HepG2 (cell line): ENCODE data around the gene CLCN1. TPM values are rescaled to one million over a fixed set of nuclear protein-coding genes. Genes with fewer than 3 reads are reported as not detected.

ENCODE experiments used
- HOXA7 ChIP-seq: sonication (generic); formaldehyde crosslinking; IDR thresholded peaks from 2 replicates; pipeline ENCODE4 v1.8.1; 2022; ENCODE audit warnings: mild to moderate bottlenecking, missing genetic modification reagents, moderate library complexity
- KLF12 ChIP-seq: sonication (generic); formaldehyde crosslinking; IDR thresholded peaks from 2 replicates; pipeline ENCODE4 v1.4.0; 2020; ENCODE audit warnings: missing genetic modification reagents, borderline replicate concordance
- REXO4 ChIP-seq: sonication (generic); formaldehyde crosslinking; IDR thresholded peaks from 2 replicates; pipeline ENCODE4 v1.8.0; 2022; ENCODE audit warnings: missing genetic modification reagents, mild to moderate bottlenecking, borderline replicate concordance
- RFX5 ChIP-seq: IDR thresholded peaks from 2 replicates; pipeline ENCODE4 v1.6.1; 2011; ENCODE audit warnings: low read depth, low read length, improper control_type of control experiment
- SATB2 ChIP-seq: sonication (generic); formaldehyde crosslinking; IDR thresholded peaks from 2 replicates; pipeline ENCODE4 v1.5.0; 2020; ENCODE audit warnings: missing genetic modification reagents
- THYN1 ChIP-seq: sonication (generic); formaldehyde crosslinking; IDR thresholded peaks from 2 replicates; pipeline ENCODE4 v1.8.1; 2023; ENCODE audit warnings: low read depth, mild to moderate bottlenecking, moderate library complexity, missing genetic modification reagents, borderline replicate concordance
- ZNF256 ChIP-seq: sonication (generic); formaldehyde crosslinking; conservative IDR thresholded peaks from 2 replicates; pipeline ENCODE4 v1.4.0; 2020; ENCODE audit warnings: missing genetic modification reagents
- ZNF513 ChIP-seq: sonication (generic); formaldehyde crosslinking; conservative IDR thresholded peaks from 2 replicates; pipeline ENCODE4 v1.5.0; 2020; ENCODE audit warnings: missing genetic modification reagents
- ZNF574 ChIP-seq: sonication (generic); formaldehyde crosslinking; IDR thresholded peaks from 2 replicates; pipeline ENCODE4 v1.4.0; 2020; ENCODE audit warnings: missing genetic modification reagents
- ZNF605 ChIP-seq: sonication (generic); formaldehyde crosslinking; IDR thresholded peaks from 2 replicates; pipeline ENCODE4 v1.8.0; 2022; ENCODE audit warnings: mild to moderate bottlenecking, missing genetic modification reagents
- ZNF713 ChIP-seq: sonication (generic); formaldehyde crosslinking; IDR thresholded peaks from 2 replicates; pipeline ENCODE4 v1.4.0; 2020; ENCODE audit warnings: mild to moderate bottlenecking, missing genetic modification reagents
- ZNF782 ChIP-seq: sonication (generic); formaldehyde crosslinking; IDR thresholded peaks from 2 replicates; pipeline ENCODE4 v1.4.0; 2020; ENCODE audit warnings: missing genetic modification reagents, mild to moderate bottlenecking, borderline replicate concordance
- polyA plus RNA-seq, 8 experiments: library from polyadenylated mRNA; depleted of rRNA in 3 of 8; stranded (reverse) in 7 of 8; unstranded in 1 of 8; fragments of >200 nt; fragmentation: Illumina TruSeq in 4 of 8; extraction: Trizol in 4 of 8; gene quantifications; 2 replicates each; pipeline versions ENCODE4 v1.2.1 to v1.2.3, GENCODE V29; 2011 to 2016; ENCODE audit warnings: low read depth in 4 of 8, missing spikeins in 1 of 8, mixed read lengths in 1 of 8; ENCODE audit not compliant: insufficient read depth in 1 of 8
- total RNA-seq, 5 experiments: library from RNA; depleted of rRNA; stranded (reverse); fragments of >200 nt; fragmentation: Illumina TruSeq; extraction: Trizol; gene quantifications; 2 replicates each; pipeline ENCODE4 v1.2.3, GENCODE V29; 2016; ENCODE audit warnings: low read depth in 1 of 5
- TF ChIP-seq, protein P1 (sequence below): sonication (generic); formaldehyde crosslinking; IDR thresholded peaks from 2 replicates; pipeline ENCODE4 v1.4.0; 2020; ENCODE audit warnings: missing genetic modification reagents, borderline replicate concordance
- TF ChIP-seq, protein P2 (sequence below): sonication (generic); formaldehyde crosslinking; IDR thresholded peaks from 2 replicates; pipeline ENCODE4 v1.5.1; 2020; ENCODE audit warnings: mild to moderate bottlenecking, missing genetic modification reagents

CLCN1 gene
- total and polyA plus RNA-seq, 2 of the 13 experiments (the other 11 are each of a cell fraction or from before 2014, with no cell fraction given) = 0.01 TPM; not detected in 1

DNA sequence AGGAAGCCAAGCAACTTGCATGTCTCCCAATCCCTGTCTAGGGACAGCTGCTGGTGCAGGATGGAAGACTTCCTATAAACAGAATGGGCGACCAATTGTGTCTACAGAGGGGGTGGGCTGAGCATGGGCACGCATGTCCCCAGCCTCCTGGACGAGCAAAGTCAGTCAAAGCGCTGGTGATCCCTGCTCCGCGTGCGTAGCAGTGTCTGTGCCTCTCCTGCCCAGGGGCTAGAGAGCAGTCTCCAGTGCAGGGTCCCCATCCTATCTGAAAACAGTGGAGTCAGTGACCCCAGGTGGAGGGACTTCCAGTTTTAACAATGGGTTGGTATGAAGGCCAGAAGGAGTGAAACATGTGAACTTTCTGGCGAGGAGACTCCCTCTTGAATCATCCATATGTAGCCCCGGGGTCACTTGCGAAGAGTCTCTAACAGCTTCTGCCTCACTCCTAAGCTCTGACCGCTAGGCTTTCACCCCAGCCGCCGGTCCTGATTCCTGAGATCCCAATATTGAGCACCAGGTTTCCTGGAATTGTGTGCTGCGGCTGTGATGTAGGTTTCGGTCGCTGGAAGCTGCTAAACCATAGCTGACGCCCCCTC, 28.5 kb upstream of the CLCN1 start (continued):
- TF ChIP-seq, protein P1, sequence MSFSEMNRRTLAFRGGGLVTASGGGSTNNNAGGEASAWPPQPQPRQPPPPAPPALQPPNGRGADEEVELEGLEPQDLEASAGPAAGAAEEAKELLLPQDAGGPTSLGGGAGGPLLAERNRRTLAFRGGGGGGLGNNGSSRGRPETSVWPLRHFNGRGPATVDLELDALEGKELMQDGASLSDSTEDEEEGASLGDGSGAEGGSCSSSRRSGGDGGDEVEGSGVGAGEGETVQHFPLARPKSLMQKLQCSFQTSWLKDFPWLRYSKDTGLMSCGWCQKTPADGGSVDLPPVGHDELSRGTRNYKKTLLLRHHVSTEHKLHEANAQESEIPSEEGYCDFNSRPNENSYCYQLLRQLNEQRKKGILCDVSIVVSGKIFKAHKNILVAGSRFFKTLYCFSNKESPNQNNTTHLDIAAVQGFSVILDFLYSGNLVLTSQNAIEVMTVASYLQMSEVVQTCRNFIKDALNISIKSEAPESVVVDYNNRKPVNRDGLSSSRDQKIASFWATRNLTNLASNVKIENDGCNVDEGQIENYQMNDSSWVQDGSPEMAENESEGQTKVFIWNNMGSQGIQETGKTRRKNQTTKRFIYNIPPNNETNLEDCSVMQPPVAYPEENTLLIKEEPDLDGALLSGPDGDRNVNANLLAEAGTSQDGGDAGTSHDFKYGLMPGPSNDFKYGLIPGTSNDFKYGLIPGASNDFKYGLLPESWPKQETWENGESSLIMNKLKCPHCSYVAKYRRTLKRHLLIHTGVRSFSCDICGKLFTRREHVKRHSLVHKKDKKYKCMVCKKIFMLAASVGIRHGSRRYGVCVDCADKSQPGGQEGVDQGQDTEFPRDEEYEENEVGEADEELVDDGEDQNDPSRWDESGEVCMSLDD (CRISPR knock-in tag) = no peak
- TF ChIP-seq REXO4 (CRISPR knock-in tag) (no peak), ZNF605 (no peak), KLF12 (CRISPR knock-in tag) (0 out of 2 replicates have a peak, but pooled peaks have one; percentile 15), SATB2 (CRISPR knock-in tag) (0 out of 2 replicates have a peak, but pooled peaks have one; percentile 21), ZNF782 (CRISPR knock-in tag) (0 out of 2 replicates have a peak, but pooled peaks have one; percentile 8), THYN1 (no peak), HOXA7 (no peak), ZNF574 (CRISPR knock-in tag) (peak; percentile 12; the same call in 1 of the 2 replicates), ZNF713 (CRISPR knock-in tag) (no peak), ZNF513 (CRISPR knock-in tag) (no peak), RFX5 (no peak), ZNF256 (0 out of 2 replicates have a peak, but pooled peaks have one; percentile 10)
- TF ChIP-seq, protein P2, sequence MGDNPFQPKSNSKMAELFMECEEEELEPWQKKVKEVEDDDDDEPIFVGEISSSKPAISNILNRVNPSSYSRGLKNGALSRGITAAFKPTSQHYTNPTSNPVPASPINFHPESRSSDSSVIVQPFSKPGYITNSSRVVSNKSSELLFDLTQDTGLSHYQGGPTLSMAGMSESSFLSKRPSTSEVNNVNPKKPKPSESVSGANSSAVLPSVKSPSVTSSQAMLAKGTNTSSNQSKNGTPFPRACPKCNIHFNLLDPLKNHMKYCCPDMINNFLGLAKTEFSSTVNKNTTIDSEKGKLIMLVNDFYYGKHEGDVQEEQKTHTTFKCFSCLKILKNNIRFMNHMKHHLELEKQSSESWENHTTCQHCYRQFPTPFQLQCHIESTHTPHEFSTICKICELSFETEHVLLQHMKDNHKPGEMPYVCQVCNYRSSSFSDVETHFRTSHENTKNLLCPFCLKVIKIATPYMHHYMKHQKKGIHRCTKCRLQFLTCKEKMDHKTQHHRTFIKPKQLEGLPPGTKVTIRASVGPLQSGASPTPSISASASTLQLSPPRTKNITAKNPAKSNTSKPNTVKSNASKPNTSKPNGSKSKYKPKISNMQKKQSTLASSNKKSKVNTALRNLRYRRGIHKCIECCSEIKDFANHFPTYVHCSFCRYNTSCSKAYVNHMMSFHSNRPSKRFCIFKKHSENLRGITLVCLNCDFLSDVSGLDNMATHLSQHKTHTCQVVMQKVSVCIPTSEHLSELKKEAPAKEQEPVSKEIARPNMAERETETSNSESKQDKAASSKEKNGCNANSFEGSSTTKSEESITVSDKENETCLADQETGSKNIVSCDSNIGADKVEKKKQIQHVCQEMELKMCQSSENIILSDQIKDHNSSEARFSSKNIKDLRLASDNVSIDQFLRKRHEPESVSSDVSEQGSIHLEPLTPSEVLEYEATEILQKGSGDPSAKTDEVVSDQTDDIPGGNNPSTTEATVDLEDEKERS (CRISPR knock-in tag) = 0 out of 2 replicates have a peak, but pooled peaks have one; percentile 6
- TF ChIP-seq, all 625 proteins: peak for 11
